GM21360 (cell line): ENCODE measurements around the gene MCHR2.
"Not testable (repeated sequence)": the region's sequence is repeated elsewhere in the genome, so short reads cannot be mapped to it uniquely, and the experiment has no call there.

Source experiments
- ATAC-seq: cut with Tn5 transposase; IDR thresholded peaks from one replicate; pipeline ENCODE4 v1.9.1; 2021; ENCODE audit warnings: mild to moderate bottlenecking, moderate library complexity; ENCODE audit not compliant: unreplicated experiment

Gene MCHR2

GRCh38 chr6:99993533-99994251, at the start of gene MCHR2:
Gene MCHR2, minus strand, starts transcription at chr6:99994223. Its CDS starts 38,076 bp downstream, at chr6:99956147.
- ATAC-seq = no peak

DNA sequence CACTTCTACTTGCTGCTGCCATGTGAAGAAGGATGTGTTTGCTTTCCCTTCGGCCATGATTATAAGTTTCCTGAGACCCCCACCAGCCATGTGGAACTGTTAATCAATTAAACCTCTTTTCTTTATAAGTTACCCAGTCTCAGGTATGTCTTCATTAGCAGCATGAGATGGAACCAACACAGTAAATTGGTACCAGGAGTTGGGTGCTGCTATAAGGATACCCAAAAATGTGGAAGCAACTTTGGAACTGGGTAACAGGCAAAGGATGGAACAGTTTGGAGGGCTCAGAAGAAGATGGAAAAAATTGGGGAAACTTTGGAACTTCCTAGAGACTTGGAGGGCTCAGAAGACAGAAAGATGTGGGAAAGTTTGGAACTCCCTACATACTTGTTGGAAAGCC, 44.5 kb upstream of the MCHR2 start:
- not testable (repeated sequence) for ATAC-seq

GRCh38 chr6:100035873-100036653, 42.0 kb upstream of the MCHR2 start:
- no peak for ATAC-seq

DNA sequence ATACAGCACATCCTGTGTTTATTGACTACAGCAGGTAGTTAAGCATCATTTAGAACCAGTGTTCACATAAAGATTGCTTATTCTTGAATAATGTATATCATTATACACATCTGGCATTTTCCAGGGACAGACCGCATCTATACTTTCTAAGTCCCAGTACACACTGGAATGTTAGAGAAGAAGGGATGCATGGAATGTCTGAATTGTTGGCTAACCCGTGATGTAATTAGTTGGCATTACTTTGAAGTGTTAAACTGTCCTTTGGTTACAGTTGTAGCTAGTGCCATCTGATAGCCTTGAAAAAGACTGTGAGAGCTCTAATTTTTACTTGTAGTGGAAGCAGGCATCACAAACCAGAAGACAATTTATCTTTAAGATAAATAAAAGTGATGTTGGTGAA, 29.8 kb upstream of the MCHR2 start:
- ATAC-seq = no peak

GRCh38 chr6:100022847-100023246, 28.8 kb upstream of the MCHR2 start:
- ATAC-seq = no peak

GRCh38 chr6:100008857-100009256, 14.8 kb upstream of the MCHR2 start:
- no peak for ATAC-seq

- ATAC-seq = peak; percentile 94
Measured at GRCh38 chr6:100001915-100002388, 7.9 kb upstream of the MCHR2 start.

GRCh38 chr6:99997141-99997540, 3.1 kb upstream of the MCHR2 start:
- ATAC-seq = no peak

- ATAC-seq = no peak
Measured at GRCh38 chr6:99995916-99996315, 1.9 kb upstream of the MCHR2 start.

DNA sequence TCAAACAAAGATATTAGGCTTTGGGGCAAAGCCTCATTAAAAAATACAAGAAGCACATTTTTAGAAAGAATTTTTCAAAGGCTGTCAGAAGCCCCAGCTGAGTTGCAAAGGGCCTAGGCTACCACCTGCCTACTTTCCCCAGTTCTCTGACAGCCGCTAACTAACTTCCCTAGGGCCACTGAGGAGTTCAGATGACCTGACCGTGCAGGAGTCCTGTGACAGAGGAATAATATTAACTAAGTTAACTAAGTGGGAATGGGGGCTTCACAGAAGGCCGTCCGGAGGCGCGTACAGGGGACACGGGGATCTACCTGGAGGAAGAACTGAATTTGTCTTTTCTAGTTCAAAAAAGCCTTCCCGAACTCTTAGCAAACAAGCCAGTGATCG, 884 bp downstream of the MCHR2 start:
- ATAC-seq = no peak

GRCh38 chr6:99991955-99992354, 2.1 kb downstream of the MCHR2 start:
- ATAC-seq = no peak

DNA sequence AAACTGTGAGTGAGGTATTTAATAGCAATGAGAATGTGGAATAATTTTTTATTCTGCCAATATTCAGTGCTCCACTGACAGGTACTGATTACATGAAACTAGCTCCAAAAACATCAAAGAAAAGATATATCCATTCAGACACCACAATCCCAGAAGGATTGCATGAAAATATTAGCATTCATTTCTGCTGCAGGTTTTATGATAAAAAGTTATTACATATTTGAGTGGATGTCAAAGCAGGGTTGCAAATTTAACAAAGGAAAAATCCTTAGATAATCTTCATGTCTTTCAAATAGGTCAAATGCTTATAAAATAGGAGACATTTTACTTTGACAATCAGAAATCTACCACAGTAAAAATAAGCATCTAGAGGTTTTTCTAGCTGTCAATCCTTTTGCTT, 13.3 kb downstream of the MCHR2 start:
- no peak for ATAC-seq

DNA sequence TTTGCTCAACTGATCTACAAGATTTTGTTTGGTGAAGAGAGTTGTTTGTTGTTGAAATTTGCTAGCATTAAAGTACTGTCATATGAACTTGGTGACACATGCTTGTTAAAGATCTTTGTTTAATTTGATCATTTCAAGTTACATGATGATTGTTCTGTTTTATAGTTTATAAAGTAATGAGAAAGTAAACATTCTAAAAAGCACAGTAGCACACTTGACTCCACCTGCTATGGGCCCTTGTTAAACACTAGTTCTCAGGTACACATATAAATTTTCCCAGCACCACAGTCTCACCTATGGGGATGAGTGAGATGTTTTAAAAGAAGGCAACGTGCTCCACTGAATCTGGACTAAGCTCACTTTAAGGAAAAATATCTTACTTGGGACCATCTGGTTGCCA, 14.1 kb downstream of the MCHR2 start:
- ATAC-seq = no peak

GRCh38 chr6:99967052-99967451, 27.0 kb downstream of the MCHR2 start:
- ATAC-seq = no peak

- ATAC-seq = no peak
Measured at GRCh38 chr6:99960027-99960426, 34.0 kb downstream of the MCHR2 start.

- ATAC-seq = no peak
Measured at GRCh38 chr6:99951016-99951805, 42.8 kb downstream of the MCHR2 start.

GRCh38 chr6:99946005-99946404, 48.0 kb downstream of the MCHR2 start:
- ATAC-seq = no peak

- no peak for ATAC-seq
Measured at GRCh38 chr6:99943846-99944245, 50.2 kb downstream of the MCHR2 start.

DNA sequence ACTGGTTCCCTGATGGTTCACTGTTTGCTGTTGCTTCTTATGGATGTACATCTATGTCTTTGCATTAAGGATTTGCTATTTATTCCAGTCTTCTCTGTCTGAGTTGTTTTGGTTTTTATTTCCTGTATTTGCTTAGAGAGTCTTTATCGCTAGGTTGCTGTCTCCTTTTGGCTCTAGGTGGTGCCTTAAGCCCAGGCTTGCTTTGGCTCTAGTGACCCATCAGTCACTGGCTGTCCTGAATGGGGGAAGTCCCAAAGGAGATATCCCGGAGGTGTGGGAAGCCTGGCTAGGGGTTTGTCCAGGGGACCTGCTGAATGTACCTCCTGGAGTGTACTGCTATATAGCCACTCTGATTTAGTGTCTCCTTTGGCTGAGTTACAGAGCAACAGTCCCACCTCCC, 53.4 kb downstream of the MCHR2 start:
- no peak for ATAC-seq

- ATAC-seq = no peak
Measured at GRCh38 chr6:99933129-99933528, 60.9 kb downstream of the MCHR2 start.

- ATAC-seq = no peak
Measured at GRCh38 chr6:99912657-99913056, 81.4 kb downstream of the MCHR2 start.
